Measurements from ENCODE around the gene SPATA2L. TPM values are rescaled to one million over a fixed set of nuclear protein-coding genes. Genes with fewer than 3 reads are reported as not detected.

The SPATA2L gene
- total and polyA plus RNA-seq, 2 of the 13 experiments (the other 11 are each of a cell fraction or from before 2014, with no cell fraction given): 9.1 to 20.7 TPM

DNA sequence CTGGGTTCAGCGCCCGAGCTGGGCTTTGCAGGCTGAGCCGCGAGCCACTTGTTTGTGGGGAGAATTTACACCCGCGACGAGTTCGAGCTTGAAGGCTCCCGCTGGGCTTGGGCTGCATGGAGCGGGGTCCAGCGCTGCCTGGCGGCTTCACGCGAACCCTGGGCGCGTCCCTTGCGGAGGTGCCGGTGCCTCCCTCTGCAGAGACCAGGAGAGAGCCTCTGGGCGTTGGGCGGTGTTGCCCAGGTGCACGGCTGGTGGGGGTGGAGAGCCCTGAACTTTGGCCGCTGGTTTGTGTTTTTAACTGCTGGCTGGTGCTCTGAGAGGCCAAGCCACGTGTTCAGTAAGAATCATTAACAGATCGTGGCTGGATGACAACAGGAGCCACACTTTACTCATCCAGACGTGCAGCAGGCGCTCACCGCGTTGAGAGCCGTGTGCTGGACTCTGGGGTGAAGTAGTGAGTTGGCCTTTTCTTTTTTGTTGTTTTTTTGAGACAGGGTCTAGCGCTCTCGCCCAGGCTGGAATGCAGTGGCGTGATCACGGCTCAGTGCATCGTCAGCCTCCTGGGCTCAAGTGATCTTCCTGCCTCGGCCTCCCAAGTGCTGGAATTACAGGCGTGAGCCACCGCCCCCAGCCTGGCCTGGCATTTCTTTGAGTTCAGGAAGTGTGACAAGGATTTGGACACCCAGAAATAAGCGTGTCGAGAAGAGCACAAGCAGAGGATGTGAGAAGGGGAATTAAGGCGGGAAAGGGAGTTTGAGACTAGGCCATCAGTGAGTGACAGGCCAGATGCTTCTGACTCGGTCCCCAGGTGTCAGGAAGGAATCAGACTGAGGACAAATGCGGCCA, 14.2 kb downstream of the SPATA2L start (continued):
- TF ChIP-seq CREM (IDR thresholded peaks at IDR 0.05) (peak; percentile 69), CREM (CRISPR knock-in tag; IDR thresholded peaks at IDR 0.05) (no peak), ZMYM4 (CRISPR knock-in tag; IDR thresholded peaks at IDR 0.05) (peak; percentile 90), ZNF503 (CRISPR knock-in tag; IDR thresholded peaks at IDR 0.05) (peak; percentile 97), ATF5 (CRISPR knock-in tag; IDR thresholded peaks at IDR 0.05; ENCODE audit: low read depth) (peak; percentile 99; the same call in 1 of the 2 replicates), ZNF530 (CRISPR knock-in tag; IDR thresholded peaks at IDR 0.05; ENCODE audit: low read depth) (no peak), CC2D1A (CRISPR knock-in tag; IDR thresholded peaks at IDR 0.05) (no peak), HNRNPK (IDR thresholded peaks at IDR 0.05; ENCODE audit: low read depth, low read length, poor library complexity, severe bottlenecking) (no peak), FIP1L1 (IDR thresholded peaks at IDR 0.05; ENCODE audit: borderline replicate concordance, insufficient read depth, low read depth, low read length) (0 out of 2 replicates have a peak, but pooled peaks have one; percentile 86), ZNF33A (CRISPR knock-in tag; IDR thresholded peaks at IDR 0.05; ENCODE audit: borderline replicate concordance) (peak; percentile 85; the same call in 1 of the 2 replicates), ZNF678 (CRISPR knock-in tag; IDR thresholded peaks at IDR 0.05) (peak; percentile 98), ZNF263 (CRISPR knock-in tag; IDR thresholded peaks at IDR 0.05) (peak; percentile 86), KLF16 (CRISPR knock-in tag; IDR thresholded peaks at IDR 0.05) (peak; percentile 72 to 100; a peak in 2 of 4 replicates), RNF219 (CRISPR knock-in tag; IDR thresholded peaks at IDR 0.05) (peak; percentile 89; the same call in 1 of the 2 replicates), ZNF792 (CRISPR knock-in tag; IDR thresholded peaks at IDR 0.05) (peak; percentile 98), ZNF232 (CRISPR knock-in tag; IDR thresholded peaks at IDR 0.05; ENCODE audit: borderline replicate concordance) (peak; percentile 99), ZNF839 (CRISPR knock-in tag; IDR thresholded peaks at IDR 0.05; ENCODE audit: borderline replicate concordance) (no peak), ZNF644 (CRISPR knock-in tag; IDR thresholded peaks at IDR 0.05; ENCODE audit: low read depth) (peak; percentile 90), ZBTB3 (CRISPR knock-in tag; IDR thresholded peaks at IDR 0.05; ENCODE audit: borderline replicate concordance, low read depth) (peak; percentile 78), FOXA3 (CRISPR knock-in tag; IDR thresholded peaks at IDR 0.05) (peak; percentile 87), CAMTA2 (CRISPR knock-in tag; IDR thresholded peaks at IDR 0.05; ENCODE audit: borderline replicate concordance) (peak; percentile 93), TBL1XR1 (IDR thresholded peaks at IDR 0.05; ENCODE audit: borderline replicate concordance, low read length, partially characterized antibody) (peak; percentile 62), RAD21 (CRISPR knock-in tag; IDR thresholded peaks at IDR 0.05) (peak; percentile 95)
- TF ChIP-seq, protein P1, sequence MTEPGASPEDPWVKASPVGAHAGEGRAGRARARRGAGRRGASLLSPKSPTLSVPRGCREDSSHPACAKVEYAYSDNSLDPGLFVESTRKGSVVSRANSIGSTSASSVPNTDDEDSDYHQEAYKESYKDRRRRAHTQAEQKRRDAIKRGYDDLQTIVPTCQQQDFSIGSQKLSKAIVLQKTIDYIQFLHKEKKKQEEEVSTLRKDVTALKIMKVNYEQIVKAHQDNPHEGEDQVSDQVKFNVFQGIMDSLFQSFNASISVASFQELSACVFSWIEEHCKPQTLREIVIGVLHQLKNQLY (CRISPR knock-in tag; IDR thresholded peaks at IDR 0.05): peak; percentile 99
